Fibroblast of villous mesenchyme (primary cell): ENCODE measurements around the gene ACAD11. TPM values are rescaled to one million over a fixed set of nuclear protein-coding genes. Genes with fewer than 3 reads are reported as not detected.

Source experiments
- DNase-seq: peaks from one replicate; pipeline ENCODE4 v3.0.0-alpha.2; 2010; ENCODE audit warnings: low read depth
- H3K4me3 ChIP-seq: 2 replicates; pipeline ENCODE4 v1.5.1; 2011; ENCODE audit warnings: low read depth, mild to moderate bottlenecking, low read length
- total RNA-seq: library from RNA; depleted of rRNA; stranded (reverse); fragments of >200 nt; gene quantifications from 2 replicates; pipeline ENCODE4 v1.2.3, GENCODE V29; 2012
- TF ChIP-seq, protein P1 (sequence below): IDR thresholded peaks from 2 replicates; pipeline ENCODE4 v1.5.1; 2012; ENCODE audit warnings: low read depth, mild to moderate bottlenecking, low read length; ENCODE audit not compliant: insufficient read depth

Gene ACAD11
- total RNA-seq, 1 donor, result 45.3 TPM

DNA sequence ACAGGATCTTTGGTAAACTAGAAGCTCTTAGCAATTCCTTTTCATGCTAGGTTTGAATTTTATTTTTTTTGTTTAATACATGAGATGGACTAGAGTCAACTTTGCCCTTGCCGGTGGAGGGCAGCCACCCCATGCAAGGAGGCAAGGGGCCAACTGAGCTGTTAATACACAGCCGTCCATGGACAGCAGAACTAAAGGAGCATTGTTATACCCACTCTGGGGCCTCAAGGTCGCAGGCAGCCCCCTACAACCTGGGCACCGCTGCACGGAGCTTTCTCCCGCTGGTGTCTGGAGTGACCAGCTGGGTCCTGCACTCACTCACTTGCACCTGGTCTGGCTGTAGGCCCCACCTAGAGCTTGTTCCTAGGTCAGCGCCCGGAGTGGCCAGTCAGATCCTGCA is 110.4 kb downstream of the ACAD11 start:
- TF ChIP-seq, protein P1, sequence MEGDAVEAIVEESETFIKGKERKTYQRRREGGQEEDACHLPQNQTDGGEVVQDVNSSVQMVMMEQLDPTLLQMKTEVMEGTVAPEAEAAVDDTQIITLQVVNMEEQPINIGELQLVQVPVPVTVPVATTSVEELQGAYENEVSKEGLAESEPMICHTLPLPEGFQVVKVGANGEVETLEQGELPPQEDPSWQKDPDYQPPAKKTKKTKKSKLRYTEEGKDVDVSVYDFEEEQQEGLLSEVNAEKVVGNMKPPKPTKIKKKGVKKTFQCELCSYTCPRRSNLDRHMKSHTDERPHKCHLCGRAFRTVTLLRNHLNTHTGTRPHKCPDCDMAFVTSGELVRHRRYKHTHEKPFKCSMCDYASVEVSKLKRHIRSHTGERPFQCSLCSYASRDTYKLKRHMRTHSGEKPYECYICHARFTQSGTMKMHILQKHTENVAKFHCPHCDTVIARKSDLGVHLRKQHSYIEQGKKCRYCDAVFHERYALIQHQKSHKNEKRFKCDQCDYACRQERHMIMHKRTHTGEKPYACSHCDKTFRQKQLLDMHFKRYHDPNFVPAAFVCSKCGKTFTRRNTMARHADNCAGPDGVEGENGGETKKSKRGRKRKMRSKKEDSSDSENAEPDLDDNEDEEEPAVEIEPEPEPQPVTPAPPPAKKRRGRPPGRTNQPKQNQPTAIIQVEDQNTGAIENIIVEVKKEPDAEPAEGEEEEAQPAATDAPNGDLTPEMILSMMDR, result no peak
- H3K4me3 ChIP-seq, result no peak overlapping the region
- DNase-seq, result no peak

DNA sequence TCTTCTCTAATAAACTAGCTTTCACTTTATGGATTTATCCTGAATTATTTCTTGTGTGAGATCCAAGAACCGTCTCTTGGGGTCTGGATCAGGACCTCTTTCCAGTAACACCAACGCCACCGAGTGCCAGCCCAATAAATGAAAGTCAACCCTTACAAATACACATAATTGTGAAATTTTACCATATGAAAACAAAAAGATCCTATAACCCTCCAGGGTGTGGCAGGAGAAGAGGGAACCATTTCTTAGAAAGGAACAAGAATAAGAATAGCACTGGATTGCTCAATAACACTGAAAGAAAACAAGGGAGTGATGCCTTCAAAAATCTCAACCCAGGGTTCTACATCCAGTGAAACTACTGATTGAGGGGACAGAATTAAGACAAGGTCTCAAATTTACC is 114.1 kb downstream of the ACAD11 start:
- no peak for DNase-seq
- no peak overlapping the region for H3K4me3 ChIP-seq
- TF ChIP-seq, protein P1, result no peak

DNA sequence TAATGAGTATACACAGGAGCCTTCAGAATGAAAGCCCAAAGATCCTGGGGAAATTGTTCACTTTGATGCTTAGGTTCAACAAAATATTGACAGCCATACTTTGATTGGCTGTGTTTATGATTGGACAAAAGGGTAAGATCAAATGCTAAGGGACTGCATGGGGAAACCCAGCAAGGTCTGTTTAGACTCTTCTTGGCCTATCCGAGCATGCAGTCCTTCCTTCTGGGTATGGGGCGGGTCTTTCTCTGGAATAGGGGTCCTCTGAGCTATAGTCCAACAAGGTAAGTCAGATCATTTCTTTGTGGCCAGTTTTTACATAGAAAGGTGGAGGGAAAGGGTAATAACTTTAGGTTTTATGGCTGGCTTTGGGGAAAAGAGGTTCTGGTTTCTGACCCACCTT is 115.5 kb downstream of the ACAD11 start:
- TF ChIP-seq, protein P1, result no peak
- DNase-seq, result no peak
- no peak overlapping the region for H3K4me3 ChIP-seq

DNA sequence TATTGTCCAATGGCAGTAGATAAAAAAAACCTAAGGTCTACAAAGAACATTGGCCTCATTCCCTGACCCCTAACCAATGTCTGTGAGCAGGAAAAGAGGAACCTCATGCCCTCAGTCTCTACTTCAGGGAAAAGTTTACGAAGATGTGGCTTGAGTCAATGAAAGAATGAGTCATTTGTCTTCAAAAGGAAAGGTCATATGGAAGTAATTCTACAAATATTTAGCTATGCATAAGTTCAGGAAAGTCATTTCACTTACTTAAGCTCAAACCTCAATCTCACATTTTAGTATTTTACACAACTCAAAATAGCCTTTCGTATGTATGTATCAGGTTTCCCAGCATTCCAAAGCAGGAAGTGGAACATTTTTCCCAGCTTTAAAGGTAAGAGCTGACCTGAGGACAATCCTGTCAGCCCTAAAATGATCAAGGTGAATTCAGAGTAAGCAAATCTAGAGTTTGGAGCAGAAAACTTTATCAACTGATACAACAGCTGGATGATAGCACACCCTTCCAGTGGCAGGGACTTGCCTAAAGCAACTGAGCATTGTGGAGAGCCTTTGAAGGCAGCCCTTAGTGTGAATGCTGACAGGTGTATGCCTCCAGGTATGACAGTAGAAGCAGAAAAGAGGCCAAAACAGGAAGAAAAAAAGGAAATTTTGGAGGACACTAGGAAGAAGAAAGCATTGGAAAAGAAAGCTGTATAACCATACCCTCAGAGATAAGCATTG is 116.4 kb downstream of the ACAD11 start:
- DNase-seq, result peak; percentile 91
- TF ChIP-seq, protein P1, result no peak

DNA sequence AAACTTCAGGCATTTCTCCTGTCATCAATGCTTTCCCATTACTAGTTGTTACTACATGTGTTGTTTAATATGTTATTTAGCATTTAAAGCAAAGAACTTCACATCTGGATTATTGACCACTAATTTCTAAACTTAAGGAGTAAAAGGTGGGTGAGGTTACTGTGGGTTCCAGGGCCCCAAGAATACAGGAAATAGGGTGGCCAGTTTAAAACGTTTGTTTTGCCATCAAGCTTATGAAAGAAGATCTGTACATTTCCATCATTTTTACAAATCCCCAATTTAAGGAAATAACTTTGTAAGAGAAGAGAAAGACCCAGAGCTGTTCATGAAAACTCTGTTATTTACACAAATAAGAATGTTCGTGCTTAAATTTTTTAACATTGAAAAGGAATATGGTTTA is 117.0 kb downstream of the ACAD11 start:
- no peak overlapping the region for H3K4me3 ChIP-seq
- TF ChIP-seq, protein P1, result no peak
- DNase-seq, result no peak

More for the DNA sequence above, 116.4 kb downstream of the ACAD11 start:
- no peak overlapping the region for H3K4me3 ChIP-seq

DNA sequence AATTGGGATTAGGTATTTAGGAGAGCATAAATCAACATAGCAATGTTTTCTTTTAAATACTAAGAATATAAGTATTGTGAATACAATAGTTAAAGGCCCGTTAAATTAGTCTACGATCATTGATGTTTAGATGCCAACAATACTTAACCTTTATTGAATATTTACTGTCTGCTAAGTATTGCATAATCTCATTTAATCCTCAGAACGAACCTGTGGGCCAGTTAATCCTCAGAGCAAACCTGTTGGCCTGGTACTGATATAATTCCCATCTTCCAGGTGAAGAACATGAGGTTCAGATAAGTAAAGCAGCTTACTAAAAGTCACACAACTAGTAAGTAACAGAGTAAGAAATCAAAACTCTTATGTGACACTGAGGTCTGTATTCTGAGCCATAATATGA is 119.9 kb downstream of the ACAD11 start:
- no peak overlapping the region for H3K4me3 ChIP-seq
- DNase-seq, result no peak
- TF ChIP-seq, protein P1, result no peak

DNA sequence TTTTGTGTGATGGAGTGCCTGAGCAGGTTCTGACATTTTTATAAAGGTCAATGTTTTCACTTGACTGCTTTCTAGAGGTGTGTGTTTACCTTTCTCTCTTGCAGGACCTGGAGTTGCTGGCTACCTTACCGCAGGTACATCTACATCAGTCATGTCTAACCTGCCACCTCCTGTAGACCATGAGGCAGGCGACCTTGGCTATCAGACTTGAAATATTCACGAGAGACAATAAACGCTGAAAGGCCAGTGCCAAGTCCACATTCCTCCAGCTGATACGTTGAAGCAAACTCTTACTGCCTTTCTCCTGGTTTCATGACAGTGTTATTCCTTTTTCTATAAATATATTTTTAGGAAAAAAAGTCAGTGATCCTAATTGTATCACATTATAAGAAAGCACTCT is 121.5 kb downstream of the ACAD11 start:
- TF ChIP-seq, protein P1, result no peak
- no peak for DNase-seq
- no peak overlapping the region for H3K4me3 ChIP-seq
